ENCODE data around the gene CCDC185.

CCDC185 gene

GRCh38 chr1:223393275-223394214, at the start of gene CCDC185:
Gene CCDC185 (plus strand): TSS chr1:223393415. CDS start chr1:223393476, 61 bp downstream.
- Histone ChIP-seq H3K27ac (no peak within 1 kb of the TSS), H3K36me3 (replicated peaks) (no peaks in the 10 kb centered on the region), H3K27me3 (replicated peaks) (peaks cover 21% of the 10 kb centered on the region), H3K4me3 (ENCODE audit: low read depth, low read length) (no peak within 1 kb of the TSS)
- DNase-seq, result no peak
- no peak for TF ChIP-seq CTCF (IDR thresholded peaks at IDR 0.05; ENCODE audit: low read depth, low read length, missing control alignments)
- in situ Hi-C loops (cut with HindIII; ENCODE audit: low pct_ligation_motif_present, low sequenced_read_pairs), result no loop called here

GRCh38 chr1:223343692-223344091, 49.5 kb upstream of the CCDC185 start:
- no peaks in the 10 kb centered on the region for H3K36me3 ChIP-seq (replicated peaks)
- in situ Hi-C loops (cut with HindIII; ENCODE audit: low pct_ligation_motif_present, low sequenced_read_pairs), result no loop called here
- H3K4me3 ChIP-seq (ENCODE audit: low read depth, low read length), result no peak overlapping the region
- H3K27me3 ChIP-seq (replicated peaks), result no peaks in the 10 kb centered on the region
- no peak overlapping the region for H3K27ac ChIP-seq
- no peak for TF ChIP-seq CTCF (IDR thresholded peaks at IDR 0.05; ENCODE audit: low read depth, low read length, missing control alignments)
- no peak for DNase-seq

- Histone ChIP-seq H3K36me3 (replicated peaks) (no peaks in the 10 kb centered on the region), H3K4me3 (ENCODE audit: low read depth, low read length) (no peak overlapping the region), H3K27ac (no peak overlapping the region), H3K27me3 (replicated peaks) (no peaks in the 10 kb centered on the region)
- TF ChIP-seq CTCF (IDR thresholded peaks at IDR 0.05; ENCODE audit: low read depth, low read length, missing control alignments), result no peak
- DNase-seq, result no peak
- in situ Hi-C loops (cut with HindIII; ENCODE audit: low pct_ligation_motif_present, low sequenced_read_pairs), result no loop called here
Observed at GRCh38 chr1:223344491-223344890, 48.7 kb upstream of the CCDC185 start.

- H3K36me3 ChIP-seq (replicated peaks), result no peaks in the 10 kb centered on the region
- in situ Hi-C loops (cut with HindIII; ENCODE audit: low pct_ligation_motif_present, low sequenced_read_pairs), result no loop called here
Observed at GRCh38 chr1:223345720-223346119, 47.5 kb upstream of the CCDC185 start.

GRCh38 chr1:223346311-223346710, 46.9 kb upstream of the CCDC185 start:
- no peak for TF ChIP-seq CTCF (IDR thresholded peaks at IDR 0.05; ENCODE audit: low read depth, low read length, missing control alignments)
- in situ Hi-C loops (cut with HindIII; ENCODE audit: low pct_ligation_motif_present, low sequenced_read_pairs), result no loop called here
- Histone ChIP-seq H3K27me3 (replicated peaks) (no peaks in the 10 kb centered on the region), H3K36me3 (replicated peaks) (no peaks in the 10 kb centered on the region), H3K4me3 (ENCODE audit: low read depth, low read length) (no peak overlapping the region), H3K27ac (no peak overlapping the region)
- no peak for DNase-seq

More at GRCh38 chr1:223345720-223346119, 47.5 kb upstream of the CCDC185 start:
- Histone ChIP-seq H3K4me3 (ENCODE audit: low read depth, low read length) (no peak overlapping the region), H3K27ac (no peak overlapping the region), H3K27me3 (replicated peaks) (no peaks in the 10 kb centered on the region)
- no peak for TF ChIP-seq CTCF (IDR thresholded peaks at IDR 0.05; ENCODE audit: low read depth, low read length, missing control alignments)
- DNase-seq, result no peak

All from brain microvascular endothelial cell (primary cell).